ENCODE data around the gene MAP1LC3A.

GRCh38 chr20:34529742-34530141 lies 28.8 kb upstream of the MAP1LC3A start:
- no peak for TF ChIP-seq CTCF (IDR thresholded peaks at IDR 0.05)
- TF ChIP-seq POLR2A (IDR thresholded peaks at IDR 0.05), result no peak
- TF ChIP-seq EP300 (IDR thresholded peaks at IDR 0.05), result no peak
